Cerebellar nuclear complex (tissue), 1 donor: ENCODE data around the gene CRK.
"Not testable (repeated sequence)": the region's sequence is repeated elsewhere in the genome, so short reads cannot be mapped to it uniquely, and the experiment has no call there.

ENCODE experiments used
- DNase-seq, 2 experiments: peaks; one replicate each; lab custom pipeline; 2025; lab: John Stamatoyannopoulos, UW

CRK gene

DNA sequence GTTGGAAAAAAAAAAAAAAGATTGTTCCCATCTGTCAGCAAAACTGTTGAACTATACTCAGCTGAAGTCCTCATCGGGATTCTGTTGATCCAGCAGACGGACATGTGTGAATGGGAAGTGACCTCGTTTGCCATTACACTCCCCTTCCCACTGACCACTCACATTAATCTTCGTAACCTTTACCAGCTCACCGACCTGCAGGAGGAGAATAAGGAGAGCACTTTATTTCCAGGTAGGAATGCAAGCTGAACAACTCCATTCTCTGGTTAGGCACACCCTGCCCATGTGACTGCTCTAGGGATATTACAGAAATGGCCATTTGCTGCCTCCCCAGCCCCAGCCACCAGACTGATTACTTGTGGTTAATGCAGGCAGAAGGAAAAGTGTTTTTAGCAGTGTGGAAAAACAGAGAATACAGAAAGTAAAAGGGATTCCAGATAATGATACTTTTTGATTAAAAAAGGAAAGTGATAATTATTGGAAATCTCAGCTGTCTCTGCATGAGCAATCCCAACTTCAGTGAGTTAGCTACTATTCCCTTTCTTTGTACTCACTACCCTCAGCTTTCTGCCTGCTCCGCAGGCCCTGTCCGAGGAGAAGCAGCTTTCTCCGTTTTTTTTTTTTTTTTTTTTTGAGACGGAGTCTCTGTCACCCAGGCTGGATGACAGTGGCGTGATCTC lies 32.4 kb downstream of the CRK start:
- no peak for DNase-seq

- no peak for DNase-seq
Measured at GRCh38 chr17:1422885-1423284, 33.1 kb downstream of the CRK start.

GRCh38 chr17:1421470-1421869 lies 34.6 kb downstream of the CRK start:
- DNase-seq, result no peak

DNA sequence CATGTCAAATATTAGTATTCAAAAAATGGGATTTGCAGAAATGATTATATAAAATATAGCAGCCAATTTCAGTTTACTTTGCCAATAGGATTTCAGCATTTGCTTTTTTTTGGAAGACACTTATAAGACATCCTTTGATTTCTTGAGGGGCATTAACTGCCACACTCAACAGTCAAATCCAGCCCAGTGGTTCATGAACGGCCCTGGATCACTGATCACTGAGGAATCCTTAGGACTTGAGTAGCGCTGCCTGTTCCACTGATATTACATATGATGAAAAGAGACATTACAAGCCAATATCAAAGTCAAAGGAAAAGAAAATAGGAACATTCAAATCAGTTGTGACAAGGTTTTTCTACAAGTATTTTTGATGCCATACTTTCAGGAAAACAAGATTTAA lies 35.1 kb downstream of the CRK start:
- no peak for DNase-seq

DNA sequence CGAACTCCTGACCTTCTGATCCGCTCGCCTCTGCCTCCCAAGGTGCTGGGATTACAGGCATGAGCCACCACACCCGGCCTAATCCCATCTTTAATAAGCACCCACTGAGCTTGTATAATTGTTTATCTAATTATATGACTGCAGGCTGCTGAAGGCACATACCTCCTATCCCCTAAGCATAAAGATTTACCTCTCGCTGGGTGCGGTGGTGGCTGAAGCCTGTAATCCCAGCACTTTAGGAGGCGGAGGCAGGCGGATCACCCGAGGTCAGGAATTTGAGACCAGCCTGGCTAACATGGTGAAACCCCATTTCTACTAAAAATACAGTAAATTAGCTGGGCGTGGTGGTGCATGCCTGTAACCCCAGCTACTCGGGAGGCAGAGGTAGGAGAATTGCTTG lies 35.9 kb downstream of the CRK start:
- DNase-seq, result no peak

- DNase-seq, result not testable (repeated sequence)
Measured at GRCh38 chr17:1418476-1418875, 37.6 kb downstream of the CRK start.

DNA sequence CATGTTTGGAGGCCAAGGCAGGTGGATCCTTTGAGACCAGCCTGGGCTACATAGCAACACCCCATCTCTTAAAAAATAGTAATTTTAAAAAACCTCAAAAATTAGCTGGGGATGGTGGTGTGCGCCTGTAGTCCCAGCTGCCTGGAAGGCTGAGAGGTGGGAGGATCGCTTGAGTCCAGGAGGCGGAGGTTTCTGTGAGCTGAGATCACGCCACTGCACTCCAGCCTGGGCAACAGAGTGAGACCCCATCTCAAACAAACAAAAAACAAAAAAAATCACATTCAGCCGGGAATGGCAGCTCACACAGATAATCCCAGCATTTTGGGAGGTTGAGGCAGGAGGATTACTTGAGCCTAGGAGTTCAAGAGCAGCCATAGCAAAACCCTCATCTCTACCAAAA lies 39.6 kb downstream of the CRK start:
- DNase-seq, result no peak

DNA sequence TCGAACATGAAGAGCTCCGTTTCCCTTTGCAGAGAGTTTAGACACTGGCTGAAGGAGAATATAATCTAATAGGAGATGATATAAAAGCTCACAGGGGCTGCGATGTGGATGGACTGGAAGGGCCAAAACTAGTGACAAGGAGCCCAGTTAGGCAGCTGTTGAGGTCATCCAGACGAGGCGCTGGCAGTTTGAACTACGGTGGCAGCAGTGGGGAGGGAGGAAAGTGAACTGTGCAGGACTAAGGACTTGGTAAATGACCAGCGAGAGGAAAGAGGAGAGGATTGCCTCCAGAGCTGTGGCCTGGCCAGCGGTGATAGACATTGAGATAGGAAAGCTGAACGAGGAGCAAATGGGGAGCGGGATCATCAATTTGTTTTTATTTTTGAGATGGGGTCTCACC lies 41.4 kb downstream of the CRK start:
- no peak for DNase-seq

- DNase-seq, result no peak
Measured at GRCh38 chr17:1414001-1414574, 41.9 kb downstream of the CRK start.

DNA sequence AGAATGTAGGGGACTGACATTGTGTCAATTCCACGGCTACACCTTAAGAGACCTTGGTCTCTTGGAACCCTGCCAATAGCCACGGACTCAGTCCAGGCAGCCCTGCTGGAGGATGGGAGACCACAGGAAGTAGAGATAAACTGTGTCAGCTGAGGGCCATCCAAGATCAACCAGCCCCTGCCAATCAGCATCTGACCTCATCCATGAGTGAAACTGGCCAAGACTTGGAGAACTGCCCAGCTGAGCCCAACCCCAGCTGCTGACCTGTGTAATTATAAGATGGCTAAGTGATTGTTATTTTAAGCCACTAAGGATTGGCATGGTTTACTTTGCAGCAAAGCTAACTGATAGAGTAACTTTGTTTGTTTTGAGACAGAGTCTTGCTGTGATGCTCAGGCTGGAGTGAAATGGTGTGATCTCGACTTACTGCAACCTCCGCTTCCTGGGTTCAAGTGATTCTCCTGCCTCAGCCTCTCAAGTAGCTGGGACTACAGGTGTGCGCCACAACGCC lies 42.7 kb downstream of the CRK start:
- no peak for DNase-seq

GRCh38 chr17:1412185-1413110 lies 43.6 kb downstream of the CRK start:
- DNase-seq, result no peak

GRCh38 chr17:1402262-1402586 lies 53.8 kb downstream of the CRK start:
- DNase-seq, result no peak

DNA sequence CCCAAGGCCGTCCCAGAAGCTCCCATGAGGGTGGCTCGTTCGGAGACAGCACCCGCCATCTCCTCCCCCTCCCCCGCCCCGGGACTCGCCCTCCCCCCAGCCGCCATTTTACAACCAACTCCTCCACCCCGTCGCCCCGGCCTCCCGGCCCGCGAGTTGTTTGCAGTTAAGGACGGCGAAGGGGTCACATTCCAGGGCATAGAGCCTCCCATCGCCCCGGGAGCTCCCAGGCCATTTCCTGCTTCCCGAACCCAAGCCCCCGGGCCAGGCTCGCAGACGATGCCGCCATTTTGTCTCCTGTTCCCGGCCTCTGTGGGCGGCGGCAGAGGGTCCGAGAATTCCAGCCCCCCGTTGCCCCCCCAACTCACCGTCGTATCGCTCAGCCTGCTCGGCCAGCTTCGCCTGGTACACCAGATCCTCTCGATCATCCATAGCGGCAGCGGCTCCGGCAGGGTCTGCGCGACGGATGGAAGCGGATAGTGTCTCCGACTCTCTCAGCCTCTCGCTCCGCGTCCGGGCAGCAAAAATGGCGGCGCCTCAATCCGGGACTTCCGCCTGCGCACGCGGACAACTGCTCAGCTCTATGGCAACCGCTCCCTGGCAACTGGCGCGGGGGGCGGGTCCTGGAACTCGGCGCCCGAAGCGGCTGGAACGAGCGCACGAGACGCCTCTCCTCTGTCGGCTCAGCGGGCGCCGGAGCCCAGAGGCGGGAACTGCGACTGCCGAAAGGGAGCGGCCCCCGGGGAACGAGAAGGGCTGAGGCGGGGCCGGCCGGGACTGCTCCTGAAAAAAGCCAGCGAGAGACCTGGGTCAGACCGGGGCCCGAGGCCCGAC lies 56.1 kb downstream of the CRK start, which contains the start of gene YWHAE:
YWHAE (minus strand) TSS at position 544 of the 834 bp plus-strand sequence; CDS start at position 432, 112 bp downstream.
- DNase-seq, result peak; percentile 18 to 75

- no peak for DNase-seq
Measured at GRCh38 chr17:1398931-1399678, 56.9 kb downstream of the CRK start.

- no peak for DNase-seq
Measured at GRCh38 chr17:1398028-1398427, 58.0 kb downstream of the CRK start.

DNA sequence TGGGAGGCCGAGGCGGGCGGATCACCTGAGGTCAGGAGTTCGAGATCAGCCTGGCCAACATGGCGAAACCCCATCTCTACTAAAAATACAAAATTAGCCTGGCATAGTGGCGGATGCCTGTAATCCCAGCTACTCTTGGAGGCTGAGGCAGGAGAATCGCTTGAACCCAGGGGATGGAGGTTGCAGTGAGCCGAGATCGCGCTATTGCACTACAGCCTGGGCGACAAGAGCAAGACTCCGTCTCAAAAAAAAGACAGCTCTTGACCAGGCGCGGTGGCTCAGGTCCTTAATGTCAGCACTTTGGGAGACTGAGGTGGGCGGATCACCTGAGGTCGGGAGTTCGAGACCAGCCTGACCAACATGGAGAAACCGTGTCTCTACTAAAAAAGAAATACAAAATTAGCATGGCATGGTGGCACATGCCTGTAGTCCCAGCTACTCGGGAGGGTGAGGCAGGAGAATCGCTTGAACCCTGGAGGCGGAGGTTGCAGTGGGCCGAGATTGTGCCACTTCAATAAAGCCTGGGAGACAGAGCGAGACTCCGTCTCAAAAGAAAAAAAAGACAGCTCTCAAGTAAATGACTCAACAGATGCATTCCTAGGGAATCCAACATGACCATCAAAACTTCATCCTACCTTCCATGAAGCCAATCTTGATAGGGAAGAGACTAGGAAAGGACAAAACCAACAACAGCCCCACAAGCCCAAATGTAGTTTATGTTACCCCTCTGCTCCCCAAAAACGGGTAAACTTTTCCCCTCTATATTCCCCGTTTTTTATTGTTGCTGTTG lies 60.0 kb downstream of the CRK start:
- DNase-seq, result not testable (repeated sequence)

DNA sequence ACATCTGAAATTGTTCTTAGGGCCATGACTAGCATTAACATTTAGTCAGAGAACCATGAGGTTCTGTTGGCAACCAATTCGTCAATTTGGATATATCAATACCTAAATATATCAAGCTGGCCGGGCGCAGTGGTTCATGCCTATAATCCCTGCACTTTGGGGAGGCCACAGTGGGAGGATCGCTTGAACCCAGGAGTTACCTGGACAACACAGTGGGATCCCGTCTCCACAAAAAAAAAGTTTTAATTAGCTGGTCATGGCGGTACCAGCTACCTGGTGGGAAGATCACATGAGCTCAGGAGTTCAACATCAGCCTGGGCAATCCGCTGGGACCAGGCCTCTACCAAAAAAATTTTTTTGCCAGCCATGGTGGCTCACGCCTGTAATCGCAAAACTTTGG lies 64.5 kb downstream of the CRK start:
- DNase-seq, result no peak

DNA sequence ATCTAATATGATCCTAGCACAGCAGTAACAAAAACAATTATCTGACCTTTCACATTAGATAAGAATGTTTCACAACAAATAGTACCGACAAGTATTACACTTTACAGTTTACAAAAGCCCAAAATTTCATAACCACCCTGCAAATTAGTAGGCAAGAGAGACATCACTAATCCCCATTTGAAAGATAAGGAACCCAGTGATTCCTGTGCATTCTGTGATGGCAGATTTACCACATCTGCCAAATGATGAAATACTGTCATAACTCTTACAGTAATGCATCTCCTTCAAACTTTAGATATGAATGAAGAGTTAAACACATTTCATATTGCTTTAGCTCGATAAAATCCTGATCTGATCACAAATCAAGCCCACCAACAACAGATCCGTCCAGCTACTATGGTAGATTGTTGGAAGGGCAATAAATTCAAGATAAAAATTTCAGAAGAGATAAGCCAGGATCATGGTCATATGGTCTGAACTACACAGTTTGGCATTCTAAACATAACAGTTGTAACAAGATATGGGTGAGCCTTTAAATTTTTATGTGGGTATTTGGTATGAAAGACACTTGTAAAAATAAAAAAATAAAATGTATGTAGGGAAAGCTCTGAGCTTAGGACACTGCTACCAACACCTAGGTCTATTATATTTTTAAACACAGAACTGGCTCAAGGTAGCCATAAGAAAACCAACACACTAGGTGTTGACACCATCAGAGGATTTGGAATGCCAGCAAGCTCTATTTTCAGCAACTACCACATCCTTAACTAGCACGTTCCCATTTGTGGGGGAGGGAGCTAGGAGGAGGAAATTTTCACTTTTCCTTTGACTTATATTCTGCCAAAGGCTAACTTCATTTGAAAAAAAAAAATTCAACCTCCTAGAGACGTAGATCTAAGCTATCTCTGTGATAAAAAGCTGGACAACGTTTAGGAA lies 65.3 kb downstream of the CRK start:
- no peak for DNase-seq
